ENCODE data around the gene DUSP16. TPM values are rescaled to one million over a fixed set of nuclear protein-coding genes. Genes with fewer than 3 reads are reported as not detected.
"Not testable (repeated sequence)": the region's sequence is repeated elsewhere in the genome, so short reads cannot be mapped to it uniquely, and the experiment has no call there.

The DUSP16 gene
- 0.58 and 0.80 TPM in 2 replicates for total RNA-seq (2014; rRNA removed)
- polyA plus RNA-seq (2012): 1.6 TPM

- peak; percentile 85 for DNase-seq (ENCODE audit: low read depth)
Observed at GRCh38 chr12:12562585-12563261, at the start of gene DUSP16. TSS of gene DUSP16 (minus strand) at chr12:12562863. CDS start at chr12:12521098, 41,765 bp downstream.

GRCh38 chr12:12612358-12612757 lies 49.7 kb upstream of the DUSP16 start:
- peak; percentile 52 for DNase-seq (ENCODE audit: low read depth)

GRCh38 chr12:12611512-12612306 lies 49.0 kb upstream of the DUSP16 start, which contains the start of gene CREBL2:
TSS of gene CREBL2 (plus strand) at chr12:12611876. CDS start at chr12:12612173, 297 bp downstream.
- peak; percentile 97 for DNase-seq (ENCODE audit: low read depth)

GRCh38 chr12:12610711-12611110 lies 48.0 kb upstream of the DUSP16 start:
- no peak for DNase-seq (ENCODE audit: low read depth)

GRCh38 chr12:12609692-12610091 lies 47.0 kb upstream of the DUSP16 start:
- DNase-seq (ENCODE audit: low read depth): no peak

- peak; percentile 6 for DNase-seq (ENCODE audit: low read depth)
Observed at GRCh38 chr12:12608557-12608957, 45.9 kb upstream of the DUSP16 start.

GRCh38 chr12:12606781-12607589 lies 44.3 kb upstream of the DUSP16 start:
- peak; percentile 8 for DNase-seq (ENCODE audit: low read depth)

GRCh38 chr12:12604740-12605139 lies 42.1 kb upstream of the DUSP16 start:
- DNase-seq (ENCODE audit: low read depth): no peak

GRCh38 chr12:12600659-12601058 lies 38.0 kb upstream of the DUSP16 start:
- no peak for DNase-seq (ENCODE audit: low read depth)

GRCh38 chr12:12599750-12600643 lies 37.3 kb upstream of the DUSP16 start:
- no peak for DNase-seq (ENCODE audit: low read depth)

GRCh38 chr12:12598864-12599263 lies 36.2 kb upstream of the DUSP16 start:
- no peak for DNase-seq (ENCODE audit: low read depth)

GRCh38 chr12:12596598-12596997 lies 33.9 kb upstream of the DUSP16 start:
- DNase-seq (ENCODE audit: low read depth): not testable (repeated sequence)

- not testable (repeated sequence) for DNase-seq (ENCODE audit: low read depth)
Observed at GRCh38 chr12:12595929-12596328, 33.3 kb upstream of the DUSP16 start.

- DNase-seq (ENCODE audit: low read depth): peak; percentile 26
Observed at GRCh38 chr12:12592930-12593329, 30.3 kb upstream of the DUSP16 start.

- DNase-seq (ENCODE audit: low read depth): no peak
Observed at GRCh38 chr12:12590961-12591360, 28.3 kb upstream of the DUSP16 start.

GRCh38 chr12:12588436-12588835 lies 25.8 kb upstream of the DUSP16 start:
- DNase-seq (ENCODE audit: low read depth): not testable (repeated sequence)

GRCh38 chr12:12587878-12588277 lies 25.2 kb upstream of the DUSP16 start:
- DNase-seq (ENCODE audit: low read depth): no peak

- no peak for DNase-seq (ENCODE audit: low read depth)
Observed at GRCh38 chr12:12586879-12587675, 24.4 kb upstream of the DUSP16 start.

GRCh38 chr12:12585115-12585863 lies 22.6 kb upstream of the DUSP16 start:
- no peak for DNase-seq (ENCODE audit: low read depth)
